Islet of Langerhans (tissue), 1 donor: ENCODE results near the gene ETV5.
"Not testable (repeated sequence)": the region's sequence is repeated elsewhere in the genome, so short reads cannot be mapped to it uniquely, and the experiment has no call there.

ENCODE experiments used
- FAIRE-seq: peaks from one replicate; lab custom pipeline; 2011; peaks lifted over from hg19 to GRCh38; lab: Jason Lieb, UNC

The ETV5 gene

DNA sequence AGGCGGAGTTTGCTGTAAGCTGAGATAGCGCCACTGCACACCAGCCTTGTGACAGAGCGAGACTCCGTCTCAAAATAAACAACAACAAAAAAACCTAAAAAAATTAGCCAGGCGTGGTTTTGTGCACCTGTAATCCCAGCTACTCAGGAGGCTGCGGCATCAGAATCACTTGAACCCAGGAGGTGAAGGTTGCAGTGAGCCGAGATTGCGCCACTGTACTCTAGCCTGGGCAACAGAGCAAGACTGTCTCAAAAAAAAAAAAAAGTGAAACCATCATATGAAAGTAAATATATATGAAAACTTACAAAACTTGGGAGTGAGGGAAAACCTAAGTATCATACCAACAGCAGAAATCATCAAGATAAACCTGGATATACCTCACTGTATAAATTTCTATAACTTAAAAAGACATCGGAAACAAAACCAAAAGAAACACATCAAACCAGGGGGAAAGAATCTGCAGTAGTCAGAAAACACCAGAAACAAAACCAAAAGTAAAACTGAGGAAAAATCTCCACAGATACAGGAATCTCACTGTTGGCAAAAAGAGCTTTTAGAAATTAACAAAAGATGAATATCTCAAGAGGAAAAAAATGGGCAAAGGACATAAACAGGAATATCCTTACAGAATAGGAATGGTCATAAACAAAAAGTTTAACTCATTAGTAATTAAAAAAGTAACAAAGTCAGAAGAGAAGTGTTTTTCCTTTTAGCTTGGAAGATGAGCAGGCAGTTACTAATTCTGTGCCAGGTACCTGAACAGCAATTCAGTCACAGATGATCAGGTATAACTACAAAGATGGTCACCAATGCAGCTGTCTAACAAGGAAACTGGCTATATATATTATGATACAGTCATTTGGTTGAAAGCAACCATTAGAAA is 41.3 kb downstream of the ETV5 start:
- peak; percentile 13 for FAIRE-seq

DNA sequence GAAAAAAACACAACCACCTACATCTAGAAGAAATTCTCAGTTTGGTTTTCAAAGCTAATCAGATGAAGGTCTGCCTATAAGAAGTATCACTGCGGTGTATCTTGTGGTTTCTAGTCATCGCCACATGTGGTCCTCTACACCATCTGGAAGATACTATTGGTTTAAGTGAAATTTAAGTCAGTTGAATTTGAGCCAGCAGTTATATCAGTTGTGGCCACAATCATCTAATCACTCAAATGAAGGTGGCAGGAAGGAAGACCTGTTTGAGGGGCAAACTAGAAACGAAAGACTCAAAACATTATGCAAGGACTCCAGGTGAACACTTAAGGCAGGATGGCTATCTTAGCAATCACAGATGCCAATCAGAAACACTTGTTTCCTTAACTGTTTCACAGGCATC is 48.7 kb downstream of the ETV5 start:
- no peak for FAIRE-seq

DNA sequence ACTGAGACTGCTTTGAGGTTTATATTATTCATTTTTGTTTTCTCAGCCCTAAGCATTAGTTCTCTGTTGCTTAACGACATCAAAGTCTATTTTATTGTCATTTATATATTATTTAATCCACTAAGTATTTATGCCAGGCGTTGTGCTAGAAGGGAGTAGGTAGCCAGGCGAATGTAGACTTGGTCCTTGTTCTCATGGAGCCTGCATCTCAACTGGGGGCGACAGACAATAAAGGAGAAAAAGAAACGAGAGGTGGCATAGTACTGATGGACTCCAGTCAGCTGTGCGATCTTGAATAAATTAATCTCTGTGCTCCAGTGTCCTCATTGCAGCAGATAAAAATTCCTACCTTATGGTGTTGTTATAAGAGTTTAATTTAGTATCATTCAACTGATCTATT is 49.7 kb downstream of the ETV5 start:
- FAIRE-seq = no peak

DNA sequence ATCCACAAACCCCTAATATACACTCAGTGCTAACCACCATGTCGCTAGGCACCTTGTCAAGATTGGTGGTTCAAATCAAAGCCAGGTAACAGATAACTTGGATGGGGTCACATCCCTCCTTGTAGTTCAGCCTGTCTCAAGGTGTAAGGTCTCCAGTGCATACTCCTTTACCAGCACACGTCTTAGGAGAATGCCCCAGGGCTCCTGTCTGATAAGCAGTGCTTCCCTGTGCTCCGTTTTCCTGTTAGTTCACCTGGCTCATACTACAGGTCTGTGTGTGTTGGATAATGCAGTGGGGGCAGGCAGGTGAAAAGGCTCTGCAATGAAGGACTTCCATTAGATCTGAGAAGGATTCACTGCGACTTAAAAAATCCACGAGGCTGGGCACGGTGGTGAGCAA is 50.7 kb downstream of the ETV5 start:
- FAIRE-seq = no peak

DNA sequence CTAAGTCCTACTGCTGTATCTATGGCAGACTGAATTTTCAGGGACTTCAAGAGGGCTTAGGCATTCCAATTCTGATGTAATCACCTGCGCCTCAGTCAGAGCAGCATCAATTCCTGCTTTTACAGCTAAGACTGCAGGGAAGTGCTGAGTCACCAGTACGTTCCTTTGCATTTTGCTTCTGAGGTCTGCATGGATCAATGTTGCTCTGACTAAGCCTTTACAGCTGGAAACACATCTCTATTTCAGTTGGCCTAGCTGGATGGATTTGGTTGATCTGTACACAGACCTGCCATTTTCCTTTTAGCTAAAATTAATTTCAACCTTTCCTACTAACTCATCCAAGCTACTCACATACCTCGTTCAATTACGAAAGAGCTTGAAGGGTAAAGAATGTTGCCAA is 51.3 kb downstream of the ETV5 start:
- no peak for FAIRE-seq

DNA sequence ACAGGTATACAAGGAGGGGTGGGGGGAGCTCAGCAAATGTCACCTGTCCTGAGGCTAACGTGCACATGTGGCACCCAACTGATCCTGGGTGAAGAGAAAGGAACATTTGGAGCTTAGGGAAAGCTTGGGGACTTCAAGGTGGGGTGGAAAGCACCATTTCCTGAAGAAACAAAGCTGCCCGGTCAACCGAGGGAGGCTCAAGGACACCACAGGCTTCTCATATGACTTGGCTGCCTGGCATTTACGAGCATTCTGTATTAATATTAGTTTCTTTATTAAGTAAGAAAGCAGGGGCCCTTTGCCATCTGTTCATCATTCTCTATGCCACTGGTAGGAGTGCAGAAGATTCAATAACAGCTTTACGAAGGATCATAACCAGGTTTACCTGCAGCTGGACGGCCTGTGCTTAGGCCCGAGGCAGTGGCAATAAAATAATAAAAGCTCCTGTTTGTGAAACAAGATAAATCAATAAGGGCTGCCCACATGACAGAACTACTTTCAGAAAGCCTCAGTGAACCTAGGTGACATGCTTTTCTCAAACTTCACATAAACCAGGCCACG is 54.0 kb downstream of the ETV5 start:
- FAIRE-seq = no peak

DNA sequence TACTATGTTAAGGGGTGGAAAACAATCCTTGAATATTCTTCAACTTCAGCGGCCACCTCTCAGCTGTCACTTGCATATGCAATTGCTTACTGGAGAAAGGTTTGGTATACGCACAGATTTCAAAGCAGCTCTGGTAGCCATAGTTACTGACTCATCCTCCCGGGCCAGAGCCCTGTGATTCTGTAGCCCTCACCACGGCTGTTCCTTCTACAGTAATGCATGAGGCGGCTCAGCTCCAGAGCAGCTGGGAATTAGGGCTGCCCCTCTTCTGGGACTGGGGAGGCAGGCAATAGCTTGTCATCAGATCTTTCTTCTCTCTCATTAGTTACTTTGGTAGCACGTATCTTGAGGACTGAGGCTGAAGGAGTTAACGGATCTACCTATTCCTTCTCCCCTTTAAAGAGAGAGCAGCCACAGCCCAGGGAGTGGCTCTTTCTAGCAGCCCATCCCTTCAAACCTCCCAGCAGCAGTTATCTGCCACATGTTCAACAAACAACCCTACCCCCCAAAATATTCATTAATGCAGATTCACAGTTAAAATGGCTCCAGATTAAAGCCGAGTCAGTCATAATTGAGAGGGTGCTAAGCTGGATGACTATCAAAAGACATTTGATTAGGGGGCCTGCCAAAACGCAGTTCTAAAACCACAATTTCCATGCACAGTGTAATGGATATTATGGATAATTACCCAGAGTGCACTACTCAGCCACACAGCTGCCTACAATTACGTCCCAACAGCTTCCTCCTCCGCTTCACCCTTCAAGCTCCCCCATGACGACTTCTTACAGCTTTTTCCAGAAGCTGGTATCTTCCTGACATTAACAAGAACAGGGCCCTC is 54.7 kb downstream of the ETV5 start:
- no peak for FAIRE-seq

DNA sequence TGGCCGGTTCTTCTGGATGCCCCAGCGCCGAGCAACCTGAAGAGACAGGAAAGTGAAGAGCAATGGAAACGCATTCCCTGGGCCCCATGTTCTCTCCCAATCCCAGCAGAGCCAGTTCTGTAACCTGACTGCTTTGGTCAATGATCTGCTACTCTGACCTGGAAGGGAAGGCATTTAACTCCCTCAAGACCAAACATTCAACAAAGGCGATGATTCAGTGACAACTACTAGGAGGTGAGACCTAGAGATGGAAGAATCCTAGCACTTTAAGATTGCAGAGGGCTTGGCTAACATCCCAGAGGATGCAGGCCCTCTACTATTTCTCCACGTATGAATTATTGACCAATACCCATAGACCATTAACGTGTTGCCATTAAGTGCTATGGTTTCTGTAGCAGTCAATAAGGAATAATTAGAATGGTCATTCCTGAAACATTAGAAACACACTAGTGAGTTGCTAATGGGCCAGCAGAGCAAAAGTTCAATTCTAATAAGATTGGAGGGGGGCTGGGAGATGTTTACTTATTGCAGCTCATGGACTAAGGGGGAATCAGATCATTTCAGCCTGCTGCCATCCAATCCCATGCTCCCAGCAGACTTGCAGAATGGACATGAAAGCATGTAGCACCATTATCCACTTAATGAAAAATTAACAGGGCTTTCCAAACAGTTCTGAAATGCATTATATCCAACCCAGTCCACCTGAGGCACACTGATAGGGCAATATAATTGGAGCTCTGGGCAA is 56.6 kb downstream of the ETV5 start:
- FAIRE-seq = no peak

DNA sequence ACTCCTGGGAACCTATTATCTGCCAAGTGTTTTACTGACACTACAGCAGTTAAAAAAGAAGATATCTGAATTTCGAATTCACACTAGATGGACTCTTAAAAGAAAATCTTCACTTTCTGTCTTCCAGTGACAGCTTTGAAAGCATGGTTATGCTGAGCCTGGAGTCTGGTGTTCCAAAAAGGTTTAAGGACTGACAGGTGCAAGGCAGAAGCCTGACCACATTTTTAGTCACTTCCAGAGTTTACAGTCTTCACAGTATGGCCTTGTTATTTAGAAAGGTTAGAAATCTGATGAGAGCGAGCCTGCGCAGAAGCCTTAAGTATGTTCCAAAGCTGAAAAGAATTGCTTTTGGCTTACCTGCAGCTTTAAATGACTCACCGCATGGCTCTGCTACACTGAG is 59.9 kb downstream of the ETV5 start:
- no peak for FAIRE-seq

DNA sequence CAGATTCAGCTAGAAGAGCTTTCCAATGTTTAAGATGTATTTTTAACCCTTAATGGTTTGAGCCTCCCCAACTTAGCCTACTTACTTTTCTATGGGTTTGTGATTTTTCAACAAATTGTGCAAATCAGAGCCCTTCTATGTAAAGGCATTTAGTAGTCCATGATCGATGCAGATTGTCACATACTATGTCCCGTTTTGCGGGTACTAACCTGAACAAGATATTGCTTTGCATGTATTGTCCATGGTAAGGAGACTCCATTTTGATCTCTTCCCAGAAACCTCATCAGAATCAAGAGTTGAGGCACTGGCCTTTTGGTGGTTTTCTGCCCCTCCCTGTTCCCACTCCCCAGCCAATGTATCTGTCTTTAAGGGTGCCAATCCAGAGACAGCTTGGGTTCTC is 60.8 kb downstream of the ETV5 start:
- no peak for FAIRE-seq

DNA sequence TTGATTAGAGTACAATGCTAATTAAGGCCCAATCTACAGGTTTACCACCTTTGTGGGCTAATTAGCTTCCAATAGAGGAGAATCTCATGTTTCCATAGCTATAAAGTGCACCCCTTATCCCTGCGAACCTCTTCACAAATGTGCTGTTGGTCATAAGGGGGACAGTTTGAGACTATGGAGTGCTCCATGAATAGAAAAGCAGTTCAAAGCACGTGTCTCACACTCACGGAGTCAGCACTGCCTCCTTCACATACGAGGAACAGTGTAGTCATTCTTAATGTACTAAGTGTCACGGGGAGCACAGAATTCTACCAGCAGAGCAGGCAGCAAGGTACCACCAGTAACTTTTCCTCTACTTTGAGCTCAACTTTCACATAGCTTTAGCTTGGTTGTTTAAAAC is 62.1 kb downstream of the ETV5 start:
- no peak for FAIRE-seq

DNA sequence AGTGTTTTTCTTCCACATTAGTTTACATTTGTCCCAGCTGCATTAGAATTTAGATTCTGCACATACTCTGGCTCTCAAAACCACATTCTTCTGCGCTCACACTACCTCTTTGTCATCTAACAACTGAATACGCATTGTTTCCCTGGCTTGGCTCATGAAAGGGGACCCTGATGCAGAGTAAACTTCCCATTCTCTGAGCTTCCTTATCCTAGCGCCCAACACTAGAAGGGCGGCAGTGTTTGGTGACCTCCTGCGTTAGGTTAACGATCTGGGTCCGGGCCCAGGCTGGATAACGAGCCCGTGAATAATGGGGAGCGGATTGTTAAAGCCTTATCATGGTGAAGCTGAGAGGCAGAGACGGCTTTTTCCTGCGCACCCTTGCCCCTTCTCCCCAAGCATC is 63.9 kb downstream of the ETV5 start:
- FAIRE-seq = no peak

DNA sequence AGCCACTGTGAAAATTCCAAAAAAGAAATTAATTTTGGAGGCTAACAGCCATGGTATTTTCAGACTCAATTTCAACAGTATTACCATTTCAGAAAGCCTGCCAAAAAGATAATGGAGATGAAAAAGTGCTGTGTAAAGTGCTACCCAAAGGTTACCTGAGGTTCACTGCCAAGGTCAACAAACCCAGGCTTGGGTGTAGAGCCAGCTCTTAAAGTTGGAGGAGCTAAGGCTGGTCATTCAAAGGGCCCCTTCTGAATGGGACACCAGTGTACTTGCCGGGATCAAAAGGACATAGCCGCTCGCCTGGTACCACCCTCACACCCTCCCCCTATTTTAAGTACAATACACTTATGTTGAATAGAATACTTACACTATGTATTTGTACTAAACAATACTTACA is 64.5 kb downstream of the ETV5 start:
- no peak for FAIRE-seq

DNA sequence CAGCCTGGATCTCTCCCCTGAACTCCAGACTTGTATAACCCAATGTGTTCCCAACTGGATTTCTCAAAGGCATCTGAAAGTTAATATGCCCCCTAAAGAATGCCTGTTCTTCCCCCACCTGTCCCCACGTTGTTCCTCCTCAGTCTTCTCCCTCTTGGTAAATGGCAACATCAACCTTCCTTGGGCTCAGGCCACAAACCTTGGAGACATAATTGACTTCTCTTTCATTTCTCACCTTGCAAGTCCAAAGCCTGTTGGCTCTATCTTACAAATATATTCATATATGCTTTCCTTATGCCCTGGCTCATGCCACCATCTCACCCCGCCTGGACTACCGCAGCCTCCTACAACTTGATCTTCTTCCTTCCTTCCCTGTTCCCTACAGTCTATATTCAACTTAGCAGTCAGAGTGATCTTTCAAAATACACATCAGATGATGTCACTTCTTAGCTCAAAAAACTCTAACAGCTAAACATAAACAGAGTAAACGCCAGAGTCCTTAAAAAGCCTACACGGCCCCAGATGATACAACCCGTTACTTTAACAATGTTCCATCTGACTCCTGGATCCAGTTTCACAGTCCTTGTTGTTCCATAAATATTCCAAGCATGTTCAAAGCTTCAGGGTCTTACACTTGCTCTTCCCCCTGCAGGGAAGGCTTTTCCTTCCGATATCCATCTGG is 66.2 kb downstream of the ETV5 start:
- FAIRE-seq = no peak

DNA sequence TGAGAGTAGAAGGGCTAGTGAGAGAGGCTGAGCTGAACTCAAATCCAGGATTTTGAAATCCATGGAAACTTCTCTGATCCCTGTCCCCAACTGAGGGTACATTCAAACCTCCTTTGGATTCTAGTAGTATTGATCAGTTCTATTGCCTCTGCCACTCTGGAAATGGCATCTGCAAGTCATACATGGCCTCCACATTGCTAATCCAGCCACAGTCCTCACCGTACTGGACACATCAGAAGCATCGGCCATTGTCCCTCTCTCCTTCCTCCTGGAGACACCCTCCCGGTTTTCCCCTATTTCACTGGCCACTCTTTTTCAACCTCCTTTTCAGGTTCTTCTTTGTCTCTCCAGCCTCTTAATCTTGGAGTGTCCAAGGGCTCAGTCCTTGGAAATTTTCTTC is 66.9 kb downstream of the ETV5 start:
- FAIRE-seq = no peak

DNA sequence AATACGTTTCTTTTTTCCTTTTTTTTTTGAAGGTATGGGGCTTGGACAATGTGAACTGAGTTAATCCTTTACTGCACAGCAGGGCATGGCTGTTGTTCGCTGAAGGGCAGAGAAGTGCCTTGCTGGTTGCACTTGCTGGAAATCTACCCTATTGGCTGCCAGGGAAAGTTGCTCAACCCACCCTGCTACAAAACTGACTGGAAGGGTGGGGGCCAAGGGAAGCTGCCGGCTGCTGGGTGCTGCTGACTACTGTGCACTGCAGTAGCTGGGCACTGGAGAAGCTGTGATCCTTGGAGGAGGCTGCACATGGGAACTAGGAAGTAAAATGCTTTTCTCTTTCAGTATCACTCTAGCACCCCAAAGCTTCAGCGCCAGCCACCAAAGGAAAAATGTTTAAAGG is 70.5 kb downstream of the ETV5 start:
- FAIRE-seq = no peak

DNA sequence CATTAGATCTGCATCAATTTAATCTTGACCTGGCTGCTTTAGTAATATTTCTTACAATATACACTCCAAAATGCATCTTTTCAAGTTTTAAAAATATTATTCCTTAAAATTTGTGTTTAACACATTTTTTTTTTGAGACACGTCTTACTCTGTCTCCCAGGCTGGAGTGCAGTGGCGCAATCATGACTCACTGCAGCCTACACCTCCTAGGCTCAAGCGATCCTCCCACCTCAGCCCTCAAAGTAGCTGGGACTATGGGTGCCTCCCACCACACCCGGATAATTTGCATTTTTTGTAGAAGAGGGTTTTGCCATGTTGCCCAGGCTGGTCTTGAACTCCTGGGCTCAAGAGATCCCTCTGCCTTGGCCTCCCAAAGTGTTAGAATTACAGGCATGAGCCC is 73.6 kb downstream of the ETV5 start:
- no peak for FAIRE-seq

DNA sequence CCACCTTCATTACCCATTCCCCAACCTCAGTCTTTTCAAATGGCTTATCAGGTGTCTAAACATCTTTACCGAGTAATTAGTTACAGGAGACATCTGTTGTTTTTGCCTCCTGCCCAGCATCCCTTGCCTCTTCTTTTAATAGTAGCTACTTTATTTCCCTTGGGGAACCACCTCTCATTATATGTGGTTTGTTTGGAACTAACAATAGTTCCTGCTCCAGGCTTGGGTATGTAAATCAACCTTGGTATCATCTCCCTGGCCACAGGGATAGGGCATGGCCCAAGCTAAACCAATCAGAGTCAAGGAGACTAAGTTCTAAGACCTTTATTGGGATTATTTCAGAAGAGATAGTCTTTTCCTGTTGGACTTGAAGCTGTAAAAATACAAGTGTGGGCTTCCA is 76.6 kb downstream of the ETV5 start:
- FAIRE-seq = no peak

DNA sequence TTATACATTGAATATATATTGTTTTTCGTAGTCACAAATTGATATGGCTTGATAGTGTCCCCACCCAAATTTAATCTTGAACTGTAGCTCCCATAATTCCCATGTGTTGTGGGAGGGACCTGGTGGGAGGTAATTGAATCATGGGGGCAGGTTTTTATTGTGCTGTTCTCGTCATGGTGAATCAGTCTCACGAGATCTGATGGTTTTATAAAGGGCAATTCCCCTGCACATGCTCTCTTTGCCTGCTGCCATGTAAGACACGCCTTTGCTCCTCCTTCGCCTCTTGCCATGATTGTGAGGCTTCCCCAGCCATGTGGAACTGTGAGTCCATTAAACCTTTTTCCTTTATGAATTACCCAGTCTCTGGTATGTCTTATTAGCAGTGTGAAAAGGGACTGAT is 82.9 kb downstream of the ETV5 start:
- FAIRE-seq = not testable (repeated sequence)

DNA sequence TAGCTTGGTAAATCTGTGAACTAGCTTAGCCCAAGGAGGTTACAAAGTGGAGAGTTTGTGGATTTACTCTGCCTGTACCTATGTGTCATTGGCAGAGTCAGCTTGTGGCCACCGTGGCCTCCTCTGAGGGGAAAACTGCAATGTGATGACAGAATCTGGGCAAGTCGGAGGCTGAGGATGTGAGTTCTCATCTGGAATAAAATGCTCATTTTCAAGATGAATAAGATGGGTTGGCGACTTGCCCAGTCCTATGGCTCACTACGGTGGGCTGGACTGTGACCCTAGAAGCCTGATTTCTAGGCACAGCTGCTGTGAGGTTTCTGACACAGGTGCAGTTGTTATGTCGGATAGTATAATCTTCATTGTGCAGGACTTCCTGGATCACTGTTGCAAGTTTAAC is 83.7 kb downstream of the ETV5 start:
- no peak for FAIRE-seq

DNA sequence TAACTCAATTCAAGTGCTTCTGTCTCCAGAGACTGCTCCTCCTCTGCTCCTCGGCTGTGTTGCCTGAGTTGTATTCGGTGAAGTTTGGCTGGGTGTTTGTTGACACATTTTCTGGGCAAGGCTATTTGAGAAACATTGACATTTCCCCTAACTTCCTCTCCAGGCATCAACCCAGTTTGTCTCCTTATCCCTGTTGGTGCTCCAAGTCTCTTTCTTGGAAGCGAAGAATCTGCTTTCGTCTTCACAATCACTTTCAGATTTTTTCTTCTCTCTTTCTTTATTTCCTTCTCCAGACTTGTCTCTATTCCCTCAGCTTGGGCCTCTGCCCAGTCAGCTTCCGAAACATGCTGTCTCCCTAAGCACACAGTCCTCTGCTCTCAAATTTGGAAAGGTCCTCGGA is 84.7 kb downstream of the ETV5 start:
- no peak for FAIRE-seq

DNA sequence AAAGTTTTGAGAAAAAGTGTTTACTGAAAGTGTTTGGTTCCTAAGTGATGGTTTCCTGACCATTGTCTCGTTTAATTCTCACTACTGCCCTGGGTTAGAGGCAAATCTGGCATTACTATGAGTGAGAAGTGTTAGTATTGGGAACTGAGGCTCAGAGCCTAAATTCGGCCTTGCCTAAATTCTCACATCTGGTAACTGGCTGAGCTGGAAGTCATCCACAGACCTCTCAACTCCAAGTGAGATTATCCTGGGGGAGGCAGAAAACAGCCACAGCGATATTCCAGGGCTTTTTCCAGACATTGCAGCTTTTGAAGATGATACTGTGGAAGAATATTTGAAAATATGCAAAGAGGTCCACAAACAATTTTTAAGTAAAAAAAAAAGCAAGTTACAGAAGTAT is 86.0 kb downstream of the ETV5 start:
- FAIRE-seq = no peak
